SK-N-SH (cell line): ENCODE results near the gene HNRNPF. TPM values are rescaled to one million over a fixed set of nuclear protein-coding genes. Genes with fewer than 3 reads are reported as not detected.
"Not testable (repeated sequence)": the region's sequence is repeated elsewhere in the genome, so short reads cannot be mapped to it uniquely, and the experiment has no call there.

ENCODE experiments used
- CTCF ChIA-PET: fragments of 300-600, 350-600 bp; formaldehyde crosslinking; extraction: SDS; loops from one replicate; lab custom pipeline; 2021; lab: Yijun Ruan, JAX
- POLR2A ChIA-PET: fragments of 350-600 bp; sonication (Branson Sonifier 250); formaldehyde crosslinking; extraction: SDS; loops from one replicate; lab custom pipeline; 2020; ENCODE audit warnings: antibody characterized with exemption, inconsistent platforms; lab: Yijun Ruan, JAX
- DNase-seq: peaks from one replicate; pipeline ENCODE4 v3.0.0; 2012
- H2AFZ ChIP-seq: fragments of 200-600 bp; sonication (generic); 2 replicates; pipeline ENCODE4 v1.8.1; 2016; ENCODE audit warnings: antibody characterized with exemption, mild to moderate bottlenecking, low read depth
- H3F3A ChIP-seq: fragments of 200-600 bp; sonication (generic); replicated peaks from 2 replicates; pipeline ENCODE3; 2016; ENCODE audit warnings: antibody characterized with exemption, mild to moderate bottlenecking; ENCODE audit not compliant: insufficient read depth
- H3K27ac ChIP-seq, 2 experiments: fragments of 200-500 bp in 1 of 2; fragments of 200-600 bp in 1 of 2; sonication (Bioruptor generic) in 1 of 2; sonication (generic), shearing (Covaris generic) in 1 of 2; 2 replicates each; pipeline versions ENCODE4 v1.5.1 to v1.6.1; 2014 to 2016; ENCODE audit warnings: low read depth in 2 of 2, inconsistent platforms in 1 of 2, low read length in 1 of 2, mild to moderate bottlenecking in 1 of 2, mixed read lengths in 1 of 2
- H3K27me3 ChIP-seq: fragments of 200-600 bp; sonication (generic), shearing (Covaris generic); 2 replicates; pipeline ENCODE4 v1.6.1; 2016; ENCODE audit warnings: mixed run types; ENCODE audit not compliant: insufficient read depth
- H3K36me3 ChIP-seq, 2 experiments: fragments of 200-500 bp in 1 of 2; fragments of 200-600 bp in 1 of 2; sonication (Bioruptor generic) in 1 of 2; sonication (generic) in 1 of 2; replicated peaks in 1 of 2; 2 replicates each; pipeline versions ENCODE3 to v1.5.1; 2014 to 2016; ENCODE audit warnings: low read length in 1 of 2, mild to moderate bottlenecking in 1 of 2; ENCODE audit not compliant: insufficient read depth in 2 of 2, control insufficient read depth in 1 of 2
- H3K4me1 ChIP-seq, 2 experiments: fragments of 200-500 bp in 1 of 2; fragments of 200-600 bp in 1 of 2; sonication (Bioruptor generic) in 1 of 2; sonication (generic), shearing (Covaris generic) in 1 of 2; 2 replicates each; pipeline versions ENCODE4 v1.5.1 to v1.6.1; 2014 to 2016; ENCODE audit warnings: low read depth in 1 of 2, low read length in 1 of 2, mixed run types in 1 of 2; ENCODE audit not compliant: insufficient read depth in 2 of 2, control insufficient read depth in 1 of 2
- H3K4me2 ChIP-seq: fragments of 200-600 bp; sonication (generic), shearing (Covaris generic); 2 replicates; pipeline ENCODE4 v1.6.1; 2017; ENCODE audit warnings: mixed run types
- H3K4me3 ChIP-seq, 2 experiments: fragments of 200-500 bp in 1 of 2; fragments of 200-600 bp in 1 of 2; sonication (Bioruptor generic) in 1 of 2; sonication (generic), shearing (Covaris generic) in 1 of 2; 2 replicates each; pipeline versions ENCODE4 v1.5.1 to v1.8.1; 2014 to 2016; ENCODE audit warnings: low read depth in 2 of 2, inconsistent platforms in 1 of 2, low read length in 1 of 2, mild to moderate bottlenecking in 1 of 2, mixed read lengths in 1 of 2, moderate library complexity in 1 of 2
- H3K79me2 ChIP-seq: fragments of 200-600 bp; sonication (generic); 2 replicates; pipeline ENCODE4 v1.8.1; 2017; ENCODE audit warnings: mild to moderate bottlenecking; ENCODE audit not compliant: insufficient read depth
- H3K9ac ChIP-seq: fragments of 200-600 bp; sonication (generic); 2 replicates; pipeline ENCODE4 v1.6.1; 2017; ENCODE audit warnings: mixed run types
- H3K9me2 ChIP-seq: fragments of 200-600 bp; sonication (generic); 2 replicates; pipeline ENCODE4 v1.6.1; 2017; ENCODE audit warnings: mixed run types
- H3K9me3 ChIP-seq: fragments of 200-600 bp; sonication (generic); 2 replicates; pipeline ENCODE4 v1.6.1; 2017; ENCODE audit warnings: mixed run types, mild to moderate bottlenecking, moderate library complexity
- H4K20me1 ChIP-seq: fragments of 200-600 bp; sonication (generic); 2 replicates; pipeline ENCODE4 v1.6.1; 2017; ENCODE audit warnings: mild to moderate bottlenecking, mixed run types; ENCODE audit not compliant: insufficient read depth
- CHD2 ChIP-seq: fragments of 150-350 bp; IDR thresholded peaks from 2 replicates; pipeline ENCODE4 v1.6.1; 2018; ENCODE audit warnings: low read length; ENCODE audit not compliant: partially characterized antibody
- ELF1 ChIP-seq: IDR thresholded peaks from 2 replicates; pipeline ENCODE4 v1.4.0; 2012
- FOSL2 ChIP-seq: IDR thresholded peaks from 2 replicates; pipeline ENCODE4 v1.4.0; 2012; ENCODE audit warnings: low read depth, mild to moderate bottlenecking, moderate library complexity, borderline replicate concordance
- FOXJ3 ChIP-seq: sonication (generic); formaldehyde crosslinking; IDR thresholded peaks from 2 replicates; pipeline ENCODE4 v1.5.1; 2020; ENCODE audit warnings: mild to moderate bottlenecking, missing genetic modification reagents
- GATA2 ChIP-seq: sonication (generic); formaldehyde crosslinking; IDR thresholded peaks from 2 replicates; pipeline ENCODE4 v1.5.0; 2020; ENCODE audit warnings: mild to moderate bottlenecking, missing genetic modification reagents
- JUND ChIP-seq: IDR thresholded peaks from 2 replicates; pipeline ENCODE4 v1.4.0; 2012
- MEF2A ChIP-seq: IDR thresholded peaks from 2 replicates; pipeline ENCODE4 v1.4.0; 2012; ENCODE audit warnings: low read depth, borderline replicate concordance
- NRF1 ChIP-seq: IDR thresholded peaks from 2 replicates; pipeline ENCODE4 v1.6.1; 2012; ENCODE audit warnings: low read depth, mild to moderate bottlenecking, low read length
- POLR2AphosphoS5 ChIP-seq: IDR thresholded peaks from 2 replicates; pipeline ENCODE4 v1.6.1; 2012; ENCODE audit warnings: low read depth, low read length
- RFX5 ChIP-seq: IDR thresholded peaks from 2 replicates; pipeline ENCODE4 v1.6.1; 2012; ENCODE audit warnings: mild to moderate bottlenecking, improper control_type of control experiment, low read length
- TCF12 ChIP-seq: IDR thresholded peaks from 2 replicates; pipeline ENCODE4 v1.4.0; 2012
- WGBS: methylation state at CpG from one replicate; pipeline ENCODE4 v1.1.6; 2017; ENCODE audit warnings: low lambda C conversion rate; 5-methylcytosine and 5-hydroxymethylcytosine counted together
- polyA plus RNA-seq, 3 experiments: library from polyadenylated mRNA; depleted of rRNA; stranded (reverse); fragments of >200 nt; gene quantifications; 2 replicates each; pipeline ENCODE4 v1.2.3, GENCODE V29; 2012

HNRNPF gene
- polyA plus RNA-seq, 1 of the 3 experiments (the other 2 are of a cell fraction), result 195 TPM

GRCh38 chr10:43424416-43424815 is 15.4 kb upstream of the HNRNPF start:
- CTCF ChIA-PET, result no interaction called here

GRCh38 chr10:43421944-43422343 is 13.0 kb upstream of the HNRNPF start:
- 88% methylated on average over 4 of the region's 4 CpGs for WGBS
- H3K9ac ChIP-seq, H3K9me3 ChIP-seq, H3K79me2 ChIP-seq, DNase-seq, H3K4me2 ChIP-seq, H2AFZ ChIP-seq, CTCF ChIA-PET, H3K36me3 ChIP-seq, H3K9me2 ChIP-seq, H3K27me3 ChIP-seq, H4K20me1 ChIP-seq, H3K4me3 ChIP-seq, H3K4me1 ChIP-seq: not testable (repeated sequence)
- POLR2A ChIA-PET, result interaction anchor here (0.7 kb wide), 1 partner anchor 14 kb away, joined by 3 read pairs; no protein-coding TSS in a partner anchor
- Histone ChIP-seq H3F3A (peaks cover 13% of the 10 kb centered on the region), H3K27ac (peak overlapping the region in 1 of 2 experiments; percentile 83; a peak in 1 of 4 replicates)

More at GRCh38 chr10:43424416-43424815, 15.4 kb upstream of the HNRNPF start:
- Histone ChIP-seq H2AFZ (no peak overlapping the region), H3K4me2 (no peak overlapping the region), H3K9me2 (no peaks in the 10 kb centered on the region), H3K27ac (no peak overlapping the region), H3K4me1 (peaks cover 5% of the 10 kb centered on the region in 2 experiments; a peak in 2 of 4 replicates), H3K79me2 (no peaks in the 10 kb centered on the region), H3K9me3 (no peaks in the 10 kb centered on the region), H3F3A (peaks cover 13% of the 10 kb centered on the region), H3K9ac (no peak overlapping the region)
- POLR2A ChIA-PET, result no interaction called here
- TF ChIP-seq MEF2A, result no peak
- TF ChIP-seq FOSL2, result no peak
- TF ChIP-seq, all 33 proteins: peak for 0
- Histone ChIP-seq H4K20me1 (no peaks in the 10 kb centered on the region), H3K36me3 (no peaks in the 10 kb centered on the region), H3K27me3 (no peaks in the 10 kb centered on the region), H3K4me3 (no peak overlapping the region)
- WGBS, result 90% methylated on average over 6 of the region's 6 CpGs
- DNase-seq, result no peak

GRCh38 chr10:43421519-43421918 is 12.5 kb upstream of the HNRNPF start:
- DNase-seq, result no peak
- Histone ChIP-seq H3K9ac (no peak overlapping the region), H3K4me3 (no peak overlapping the region)

More at GRCh38 chr10:43421519-43421918, 12.5 kb upstream of the HNRNPF start:
- Histone ChIP-seq H2AFZ (peak overlapping the region; percentile 98), H3K36me3 (no peaks in the 10 kb centered on the region), H4K20me1 (no peaks in the 10 kb centered on the region), H3K4me2 (no peak overlapping the region; the same call in 1 of the 2 replicates), H3F3A (peaks cover 13% of the 10 kb centered on the region), H3K9me3 (no peaks in the 10 kb centered on the region), H3K79me2 (no peaks in the 10 kb centered on the region), H3K9me2 (no peaks in the 10 kb centered on the region), H3K27me3 (no peaks in the 10 kb centered on the region), H3K4me1 (peaks cover 5% of the 10 kb centered on the region in 2 experiments; a peak in 2 of 4 replicates), H3K27ac (peak overlapping the region in 1 of 2 experiments; percentile 83; a peak in 2 of 4 replicates)
- POLR2A ChIA-PET, result interaction anchor here (0.7 kb wide), 1 partner anchor 14 kb away, joined by 3 read pairs; no protein-coding TSS in a partner anchor
- no peak for TF ChIP-seq NRF1
- no peak for TF ChIP-seq ELF1
- no peak for TF ChIP-seq JUND
- TF ChIP-seq FOXJ3 (CRISPR knock-in tag), result no peak
- no peak for TF ChIP-seq CHD2
- no peak for TF ChIP-seq TCF12
- no peak for TF ChIP-seq RFX5
- TF ChIP-seq POLR2AphosphoS5, result no peak
- TF ChIP-seq GATA2, result no peak
- TF ChIP-seq MEF2A, result no peak
- CTCF ChIA-PET, result no interaction called here
- 95% methylated on average over 6 of the region's 6 CpGs for WGBS
